NOMO-1 treated with DMSO at 0.1 percent for 48 hours (cell line): ENCODE results near the gene RARS1.
"Not testable (repeated sequence)": the region's sequence is repeated elsewhere in the genome, so short reads cannot be mapped to it uniquely, and the experiment has no call there.

Experiments
- DNase-seq: peaks from one replicate; lab custom pipeline; 2025; ENCODE audit not compliant: unreplicated experiment; lab: John Stamatoyannopoulos, UW

RARS1 gene

DNA sequence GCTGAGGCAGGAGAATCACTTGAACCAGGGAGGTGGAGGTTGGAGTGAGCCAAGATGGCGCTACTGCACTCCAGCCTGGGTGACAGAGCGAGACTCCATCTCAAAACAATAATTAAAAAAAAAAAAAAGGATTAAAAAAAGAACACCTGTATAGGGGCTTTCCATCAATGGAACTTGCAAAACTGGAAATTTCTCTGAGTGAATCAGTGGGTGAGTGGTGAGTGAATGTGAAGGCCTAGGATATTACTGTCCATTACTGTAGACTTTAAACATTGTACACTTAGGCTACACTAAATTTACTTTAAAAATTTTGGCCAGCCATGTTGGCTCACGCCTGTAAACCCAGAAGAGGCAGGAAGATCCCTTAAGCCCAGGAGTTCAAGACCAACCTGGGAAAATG lies 5.7 kb upstream of the RARS1 start:
- no peak for DNase-seq

DNA sequence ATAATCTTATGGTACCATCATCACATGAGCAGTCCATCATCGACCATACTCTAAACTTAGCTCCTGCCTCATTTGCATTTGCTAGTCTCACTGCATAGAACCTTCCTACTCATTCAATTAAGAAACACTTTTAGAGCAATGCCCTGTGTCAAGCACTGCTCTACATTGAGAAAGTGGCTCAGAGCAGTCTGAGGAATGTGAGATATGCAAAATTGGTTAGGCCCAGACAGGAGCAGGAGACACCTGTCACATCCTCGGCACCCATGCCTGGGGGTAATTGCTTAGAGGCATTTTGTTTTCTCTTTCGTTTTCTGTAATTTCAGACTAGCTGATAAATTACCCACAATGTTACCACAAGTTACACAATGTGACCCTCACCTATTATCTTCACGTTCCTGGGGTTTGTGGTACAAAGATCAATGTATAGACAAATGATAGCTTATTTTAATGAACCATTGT lies 4.9 kb upstream of the RARS1 start:
- no peak for DNase-seq

GRCh38 chr5:168482361-168482760 lies 3.9 kb upstream of the RARS1 start:
- no peak for DNase-seq

GRCh38 chr5:168489059-168489458 lies 2.8 kb downstream of the RARS1 start:
- no peak for DNase-seq

DNA sequence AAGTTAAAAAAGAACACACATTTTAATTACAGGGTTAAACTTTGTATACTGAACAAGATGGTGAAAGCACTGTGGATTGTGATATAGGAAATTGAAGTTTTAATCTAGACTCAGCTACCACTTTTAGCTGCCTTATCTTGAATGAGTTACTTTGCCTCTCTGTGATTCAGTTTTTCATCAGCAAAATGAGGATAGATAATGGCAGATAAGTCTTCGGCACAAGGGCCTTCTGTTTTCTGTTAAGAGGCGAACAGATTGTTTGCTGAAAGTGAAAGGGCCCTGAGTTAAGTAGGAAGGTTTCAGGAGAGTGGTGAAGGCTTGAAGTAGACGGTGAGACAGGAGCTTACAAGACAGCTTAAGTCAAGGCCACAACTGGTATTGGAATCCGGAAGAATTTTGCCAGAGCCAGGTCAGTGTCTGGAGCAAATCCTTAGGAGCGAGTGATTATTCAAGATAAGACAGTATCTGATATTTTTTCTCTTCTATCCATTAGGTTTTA lies 7.8 kb downstream of the RARS1 start:
- no peak for DNase-seq

DNA sequence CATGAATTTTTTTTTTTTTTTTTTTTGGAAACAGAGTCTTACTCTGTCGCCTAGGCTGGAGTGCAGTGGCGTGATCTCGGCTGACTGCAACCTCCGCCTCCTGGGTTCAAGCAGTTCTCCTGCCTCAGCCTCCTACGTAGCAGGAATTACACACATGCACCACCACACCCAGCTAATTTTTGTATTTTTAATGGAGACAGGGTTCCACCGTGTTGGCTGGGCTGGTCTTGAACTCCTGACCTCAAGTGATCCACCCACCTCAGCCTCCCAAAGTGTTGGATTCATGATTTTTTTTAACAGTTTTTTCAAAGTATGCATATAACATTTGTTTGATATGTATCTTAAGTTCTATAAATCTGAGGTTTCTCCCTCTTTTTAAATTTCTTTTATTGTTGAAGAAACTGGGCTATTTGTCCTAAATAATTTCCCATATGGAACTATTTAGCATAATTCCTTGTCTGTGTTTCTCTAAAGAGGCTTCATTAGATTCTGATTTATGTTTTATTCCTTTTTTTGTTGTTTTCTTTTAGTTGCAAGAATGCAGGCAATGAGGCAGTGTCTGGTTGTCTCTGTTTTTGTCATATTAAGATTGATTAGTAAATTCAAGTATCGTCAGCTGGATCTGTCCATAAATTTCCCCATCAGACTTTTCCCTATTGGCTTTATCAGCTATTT lies 16.4 kb downstream of the RARS1 start:
- DNase-seq, result no peak

DNA sequence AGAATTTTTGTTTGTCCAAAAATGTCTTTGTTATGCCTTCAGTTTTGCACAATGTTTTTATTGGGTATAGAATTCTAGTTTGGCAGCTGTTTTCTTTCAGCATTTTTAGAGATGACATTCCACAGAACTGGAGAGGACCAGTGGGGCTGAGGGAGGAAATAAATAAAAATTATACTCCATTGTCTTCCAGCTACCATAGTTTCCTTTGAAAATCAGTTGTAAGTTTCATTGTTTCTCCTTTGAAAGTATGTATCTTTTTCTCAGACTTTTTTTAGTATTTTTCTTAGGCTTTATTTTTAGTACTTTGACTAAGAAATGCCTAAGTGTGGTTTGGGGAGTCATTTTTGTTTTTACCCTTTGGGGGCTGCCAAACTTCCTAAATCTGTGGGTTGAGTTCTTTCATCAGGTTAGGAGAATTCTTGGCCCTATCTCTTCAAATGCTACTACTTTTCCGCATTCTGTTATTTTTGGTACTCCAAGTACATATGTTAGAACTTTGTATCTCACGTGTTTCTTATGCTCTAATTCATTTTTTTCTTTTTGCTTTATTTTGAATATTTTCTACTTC lies 27.7 kb downstream of the RARS1 start:
- DNase-seq, result no peak

- no peak for DNase-seq
Observed at GRCh38 chr5:168525856-168526255, 39.6 kb downstream of the RARS1 start.

DNA sequence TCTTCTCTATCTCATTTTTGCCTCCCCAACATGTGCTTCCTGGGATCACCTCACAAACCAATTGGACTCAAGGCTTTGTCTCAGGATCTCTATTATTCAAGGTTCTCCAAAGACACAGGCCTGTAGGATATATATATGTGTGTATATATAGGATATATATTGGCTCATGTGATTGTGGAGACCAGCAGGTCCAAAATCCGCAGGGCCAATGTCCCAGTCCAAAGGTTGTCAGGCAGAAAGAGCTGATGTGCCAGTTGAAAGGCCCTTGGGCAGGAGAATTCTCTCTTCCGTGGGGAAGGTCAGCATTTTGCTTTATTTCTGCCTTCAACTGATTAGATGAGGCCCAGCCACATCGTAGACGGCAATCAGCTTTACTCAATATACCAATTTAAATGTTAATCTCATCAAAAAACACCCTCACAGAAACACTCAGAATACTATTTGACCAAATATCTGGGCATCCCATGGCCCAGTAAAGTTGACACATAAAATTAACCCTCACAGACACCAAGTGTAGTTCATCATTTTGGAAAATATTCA lies 41.6 kb downstream of the RARS1 start:
- no peak for DNase-seq

- peak; percentile 5 for DNase-seq
Observed at GRCh38 chr5:168528521-168529373, 42.5 kb downstream of the RARS1 start, which contains the start of gene FBLL1. FBLL1 (plus strand) TSS chr5:168529305; CDS start chr5:168529505, 200 bp downstream.

DNA sequence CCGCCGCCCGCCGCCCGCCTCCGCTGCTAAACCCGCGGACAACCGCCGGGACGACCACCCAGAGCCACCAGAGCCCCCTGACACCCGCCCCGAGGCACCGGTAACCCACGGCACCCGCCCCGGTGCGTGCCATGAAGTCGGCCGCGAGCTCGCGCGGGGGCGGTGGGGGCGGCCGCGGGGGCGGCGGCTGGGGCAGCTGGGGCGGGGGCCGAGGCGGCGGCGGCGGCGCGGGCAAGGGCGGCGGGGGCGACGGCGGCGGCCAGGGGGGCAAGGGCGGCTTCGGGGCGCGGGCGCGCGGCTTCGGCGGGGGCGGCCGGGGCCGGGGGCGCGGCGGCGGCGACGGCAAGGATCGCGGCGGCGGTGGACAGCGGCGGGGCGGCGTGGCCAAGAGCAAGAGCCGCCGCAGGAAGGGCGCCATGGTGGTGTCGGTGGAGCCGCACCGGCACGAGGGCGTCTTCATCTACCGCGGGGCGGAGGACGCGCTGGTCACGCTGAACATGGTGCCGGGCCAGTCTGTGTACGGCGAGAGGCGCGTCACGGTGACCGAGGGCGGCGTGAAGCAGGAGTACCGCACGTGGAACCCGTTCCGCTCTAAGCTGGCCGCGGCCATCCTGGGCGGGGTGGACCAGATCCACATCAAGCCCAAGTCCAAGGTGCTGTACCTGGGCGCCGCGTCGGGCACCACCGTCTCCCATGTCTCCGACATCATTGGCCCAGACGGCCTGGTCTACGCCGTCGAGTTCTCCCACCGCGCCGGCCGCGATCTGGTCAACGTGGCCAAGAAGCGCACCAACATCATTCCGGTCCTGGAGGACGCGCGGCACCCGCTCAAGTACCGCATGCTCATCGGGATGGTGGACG lies 43.3 kb downstream of the RARS1 start:
- DNase-seq, result no peak

- no peak for DNase-seq
Observed at GRCh38 chr5:168530621-168531150, 44.4 kb downstream of the RARS1 start.

DNA sequence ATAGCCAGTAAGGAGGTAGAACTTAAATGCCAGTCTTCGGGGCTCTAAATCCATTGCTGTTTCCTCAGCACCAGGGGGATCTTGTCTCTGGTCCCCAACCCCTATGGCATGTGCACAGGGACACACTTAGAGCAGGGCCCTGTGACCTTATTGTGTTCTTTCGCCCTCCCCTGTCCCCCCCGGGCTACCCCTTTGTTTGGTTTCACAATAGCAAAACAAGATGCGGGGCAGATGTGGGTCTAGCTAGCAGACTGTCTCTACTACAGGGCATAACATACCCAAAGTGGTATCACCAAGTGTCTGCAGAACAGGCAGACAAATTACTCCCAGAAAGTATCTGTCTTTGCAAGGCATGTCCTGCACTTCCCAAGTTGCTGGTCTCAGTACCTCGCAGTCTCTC lies 44.9 kb downstream of the RARS1 start:
- no peak for DNase-seq

GRCh38 chr5:168531987-168532864 lies 46.0 kb downstream of the RARS1 start:
- no peak for DNase-seq

- not testable (repeated sequence) for DNase-seq
Observed at GRCh38 chr5:168534351-168534750, 48.1 kb downstream of the RARS1 start.

GRCh38 chr5:168537176-168537575 lies 50.9 kb downstream of the RARS1 start:
- no peak for DNase-seq

GRCh38 chr5:168549554-168549953 lies 63.3 kb downstream of the RARS1 start:
- no peak for DNase-seq

DNA sequence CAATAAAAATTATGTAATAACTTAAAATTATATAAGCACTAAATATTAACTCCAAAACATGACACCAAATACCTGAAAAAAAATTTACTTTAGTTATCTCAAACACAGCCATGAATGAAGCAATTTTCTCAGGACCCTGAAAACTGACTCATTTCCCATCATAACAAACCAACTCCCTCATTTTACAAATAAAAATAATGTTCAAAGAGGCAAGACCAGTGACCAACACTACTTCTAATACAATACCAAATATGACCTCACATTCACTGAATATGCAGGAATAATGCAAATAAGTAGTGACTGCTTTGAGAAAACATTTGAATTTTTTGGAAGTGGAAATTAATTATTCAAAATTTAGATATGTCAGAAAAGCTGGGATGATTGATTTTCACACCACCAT lies 64.4 kb downstream of the RARS1 start:
- DNase-seq, result no peak

GRCh38 chr5:168552146-168552545 lies 65.9 kb downstream of the RARS1 start:
- no peak for DNase-seq
